Adipocyte (in vitro differentiated cells): ENCODE results near the gene GRAMD1A.
"Not testable (repeated sequence)": the region's sequence is repeated elsewhere in the genome, so short reads cannot be mapped to it uniquely, and the experiment has no call there.

ENCODE experiments used
- DNase-seq: peaks from one replicate; pipeline ENCODE4 v3.0.0-alpha.2; 2015; ENCODE audit warnings: low read depth
- H3K27me3 ChIP-seq: replicated peaks from 2 replicates; pipeline ENCODE4 v1.7.0; 2013; ENCODE audit warnings: mild to moderate bottlenecking, low read length, moderate library complexity; ENCODE audit not compliant: control insufficient read depth, insufficient read depth
- H3K36me3 ChIP-seq: 2 replicates; pipeline ENCODE4 v1.7.0; 2013; ENCODE audit warnings: low read length, mild to moderate bottlenecking, moderate library complexity; ENCODE audit not compliant: control insufficient read depth, insufficient read depth, severe bottlenecking
- H3K4me1 ChIP-seq: 2 replicates; pipeline ENCODE4 v1.7.0; 2013; ENCODE audit warnings: mild to moderate bottlenecking, low read length, moderate library complexity; ENCODE audit not compliant: control insufficient read depth, insufficient read depth
- H3K4me3 ChIP-seq: 2 replicates; pipeline ENCODE4 v1.7.0; 2013; ENCODE audit warnings: mild to moderate bottlenecking, low read length, moderate library complexity
- H3K9ac ChIP-seq: 2 replicates; pipeline ENCODE4 v1.7.0; 2013; ENCODE audit warnings: mild to moderate bottlenecking, low read length, moderate library complexity
- H3K9me3 ChIP-seq: 2 replicates; pipeline ENCODE4 v1.7.0; 2013; ENCODE audit warnings: mild to moderate bottlenecking, low read length, moderate library complexity; ENCODE audit not compliant: control insufficient read depth

Gene GRAMD1A

GRCh38 chr19:35014774-35015173 lies 14.7 kb downstream of the GRAMD1A start:
- not testable (repeated sequence) for DNase-seq, H3K9ac ChIP-seq, H3K27me3 ChIP-seq, H3K4me3 ChIP-seq, H3K9me3 ChIP-seq, H3K4me1 ChIP-seq
- peaks cover 67% of the 10 kb centered on the region for H3K36me3 ChIP-seq

- H3K36me3 ChIP-seq = peaks cover 67% of the 10 kb centered on the region
- no peaks in the 10 kb centered on the region for H3K9me3 ChIP-seq
- no peak overlapping the region for H3K4me3 ChIP-seq
- no peak overlapping the region for H3K9ac ChIP-seq
- H3K27me3 ChIP-seq = no peaks in the 10 kb centered on the region
- DNase-seq = no peak
- H3K4me1 ChIP-seq = no peaks in the 10 kb centered on the region
Measured at GRCh38 chr19:35015270-35015953, 15.3 kb downstream of the GRAMD1A start.

GRCh38 chr19:35015954-35016351 lies 15.8 kb downstream of the GRAMD1A start:
- Histone ChIP-seq H3K36me3 (peaks cover 69% of the 10 kb centered on the region), H3K4me1 (no peaks in the 10 kb centered on the region), H3K4me3 (no peak overlapping the region), H3K9me3 (no peaks in the 10 kb centered on the region), H3K9ac (no peak overlapping the region), H3K27me3 (no peaks in the 10 kb centered on the region)
- no peak for DNase-seq

GRCh38 chr19:35017507-35017906 lies 17.4 kb downstream of the GRAMD1A start:
- Histone ChIP-seq H3K4me3 (no peak overlapping the region), H3K9me3 (no peaks in the 10 kb centered on the region), H3K9ac (no peak overlapping the region), H3K4me1 (no peaks in the 10 kb centered on the region), H3K27me3 (no peaks in the 10 kb centered on the region), H3K36me3 (peaks cover 69% of the 10 kb centered on the region)
- DNase-seq = no peak

GRCh38 chr19:35018379-35018778 lies 18.3 kb downstream of the GRAMD1A start:
- DNase-seq = no peak
- Histone ChIP-seq H3K9me3 (no peaks in the 10 kb centered on the region), H3K27me3 (no peaks in the 10 kb centered on the region), H3K36me3 (peaks cover 74% of the 10 kb centered on the region), H3K9ac (no peak overlapping the region), H3K4me3 (no peak overlapping the region), H3K4me1 (no peaks in the 10 kb centered on the region)

- no peak for DNase-seq
- no peaks in the 10 kb centered on the region for H3K9me3 ChIP-seq
- H3K4me1 ChIP-seq = no peaks in the 10 kb centered on the region
- peaks cover 80% of the 10 kb centered on the region for H3K36me3 ChIP-seq
- H3K9ac ChIP-seq = no peak overlapping the region
- H3K27me3 ChIP-seq = no peaks in the 10 kb centered on the region
- H3K4me3 ChIP-seq = no peak overlapping the region
Measured at GRCh38 chr19:35019144-35019543, 19.0 kb downstream of the GRAMD1A start.

GRCh38 chr19:35021016-35021415 lies 20.9 kb downstream of the GRAMD1A start:
- no peak overlapping the region for H3K4me3 ChIP-seq
- H3K36me3 ChIP-seq = peaks cover 79% of the 10 kb centered on the region
- H3K27me3 ChIP-seq = no peaks in the 10 kb centered on the region
- no peak for DNase-seq
- H3K9me3 ChIP-seq = no peaks in the 10 kb centered on the region
- no peak overlapping the region for H3K9ac ChIP-seq
- H3K4me1 ChIP-seq = no peaks in the 10 kb centered on the region

- Histone ChIP-seq H3K4me1 (no peaks in the 10 kb centered on the region), H3K27me3 (no peaks in the 10 kb centered on the region), H3K9ac (no peak overlapping the region), H3K4me3 (no peak overlapping the region), H3K9me3 (no peaks in the 10 kb centered on the region), H3K36me3 (peaks cover 80% of the 10 kb centered on the region)
- no peak for DNase-seq
Measured at GRCh38 chr19:35021596-35021995, 21.5 kb downstream of the GRAMD1A start.

GRCh38 chr19:35022460-35022859 lies 22.3 kb downstream of the GRAMD1A start:
- Histone ChIP-seq H3K4me1 (no peaks in the 10 kb centered on the region), H3K36me3 (peaks cover 82% of the 10 kb centered on the region)

GRCh38 chr19:35023428-35023827 lies 23.3 kb downstream of the GRAMD1A start:
- H3K9me3 ChIP-seq = no peaks in the 10 kb centered on the region
- H3K36me3 ChIP-seq = peaks cover 82% of the 10 kb centered on the region
- no peaks in the 10 kb centered on the region for H3K27me3 ChIP-seq
- no peak overlapping the region for H3K4me3 ChIP-seq
- no peaks in the 10 kb centered on the region for H3K4me1 ChIP-seq
- H3K9ac ChIP-seq = no peak overlapping the region
- DNase-seq = no peak

More at GRCh38 chr19:35022460-35022859, 22.3 kb downstream of the GRAMD1A start:
- Histone ChIP-seq H3K9me3 (no peaks in the 10 kb centered on the region), H3K4me3 (no peak overlapping the region), H3K9ac (no peak overlapping the region), H3K27me3 (no peaks in the 10 kb centered on the region)
- DNase-seq = no peak

- Histone ChIP-seq H3K9me3 (no peaks in the 10 kb centered on the region), H3K4me1 (no peaks in the 10 kb centered on the region), H3K27me3 (no peaks in the 10 kb centered on the region), H3K9ac (no peak overlapping the region), H3K36me3 (peaks cover 77% of the 10 kb centered on the region), H3K4me3 (no peak overlapping the region)
- DNase-seq = no peak
Measured at GRCh38 chr19:35024095-35024494, 24.0 kb downstream of the GRAMD1A start.

- no peaks in the 10 kb centered on the region for H3K27me3 ChIP-seq
- no peak overlapping the region for H3K9ac ChIP-seq
- no peaks in the 10 kb centered on the region for H3K4me1 ChIP-seq
- H3K9me3 ChIP-seq = no peaks in the 10 kb centered on the region
- peaks cover 58% of the 10 kb centered on the region for H3K36me3 ChIP-seq
- H3K4me3 ChIP-seq = no peak overlapping the region
- no peak for DNase-seq
Measured at GRCh38 chr19:35025969-35026368, 25.8 kb downstream of the GRAMD1A start.
